ENCODE data around the gene HAPLN3. TPM values are rescaled to one million over a fixed set of nuclear protein-coding genes. Genes with fewer than 3 reads are reported as not detected.

The HAPLN3 gene
- total RNA-seq, 4 donors from 2014 or later, result 4.5 to 7.0 (median 5.1) TPM

GRCh38 chr15:88872106-88872505, 23.2 kb downstream of the HAPLN3 start:
- WGBS, 2 donors, result 75 to 78% methylated on average over 6 of the region's 6 CpGs
- H3K4me3 ChIP-seq (ENCODE audit: low read depth, poor library complexity, severe bottlenecking), result no peak overlapping the region
- DNase-seq (ENCODE audit: low spot score in 2 of 2), result no peak
- intact Hi-C loops (cut with DNase I; ENCODE audit: low total_unique reads), result no loop called here
- TF ChIP-seq POLR2A (IDR thresholded peaks at IDR 0.05), result no peak
- TF ChIP-seq CTCF (IDR thresholded peaks at IDR 0.05), result no peak

- intact Hi-C loops (cut with DNase I; ENCODE audit: low total_unique reads), result no loop called here
- no peak for DNase-seq (ENCODE audit: low spot score in 2 of 2)
- no peak for TF ChIP-seq CTCF (IDR thresholded peaks at IDR 0.05)
- no peak for TF ChIP-seq POLR2A (IDR thresholded peaks at IDR 0.05)
- H3K4me3 ChIP-seq (ENCODE audit: low read depth, poor library complexity, severe bottlenecking), result no peak overlapping the region
- 88 to 90% methylated on average over 14 of the region's 14 CpGs for WGBS, 2 donors
Measured at GRCh38 chr15:88871313-88871712, 24.0 kb downstream of the HAPLN3 start.

- TF ChIP-seq CTCF (IDR thresholded peaks at IDR 0.05), result no peak
- no peak for TF ChIP-seq POLR2A (IDR thresholded peaks at IDR 0.05)
- no peak overlapping the region for H3K4me3 ChIP-seq (ENCODE audit: low read depth, poor library complexity, severe bottlenecking)
- no peak for DNase-seq (ENCODE audit: low spot score in 2 of 2)
- 88 to 96% methylated on average over 10 of the region's 10 CpGs for WGBS, 2 donors
- intact Hi-C loops (cut with DNase I; ENCODE audit: low total_unique reads), result no loop called here
Measured at GRCh38 chr15:88866295-88866881, 29.0 kb downstream of the HAPLN3 start.

GRCh38 chr15:88865498-88866099, 29.7 kb downstream of the HAPLN3 start:
- intact Hi-C loops (cut with DNase I; ENCODE audit: low total_unique reads), result no loop called here
- 66 to 68% methylated on average over 6 of the region's 6 CpGs for WGBS, 2 donors

GRCh38 chr15:88864861-88865497, 30.4 kb downstream of the HAPLN3 start:
- DNase-seq (ENCODE audit: low spot score in 2 of 2), result no peak
- intact Hi-C loops (cut with DNase I; ENCODE audit: low total_unique reads), result no loop called here
- WGBS, 2 donors, result 69 to 72% methylated on average over 4 of the region's 4 CpGs
- no peak overlapping the region for H3K4me3 ChIP-seq (ENCODE audit: low read depth, poor library complexity, severe bottlenecking)
- TF ChIP-seq POLR2A (IDR thresholded peaks at IDR 0.05) (no peak), CTCF (IDR thresholded peaks at IDR 0.05) (no peak)

More at GRCh38 chr15:88865498-88866099, 29.7 kb downstream of the HAPLN3 start:
- no peak for DNase-seq (ENCODE audit: low spot score in 2 of 2)
- no peak overlapping the region for H3K4me3 ChIP-seq (ENCODE audit: low read depth, poor library complexity, severe bottlenecking)
- TF ChIP-seq POLR2A (IDR thresholded peaks at IDR 0.05) (no peak), CTCF (IDR thresholded peaks at IDR 0.05) (no peak)
